ENCODE measurements around the gene NINJ2.

- TF ChIP-seq CTCF (IDR thresholded peaks at IDR 0.05; ENCODE audit: borderline replicate concordance, extremely low read depth, low read length, poor library complexity, severe bottlenecking): no peak
- no peak for TF ChIP-seq EZH2 (IDR thresholded peaks at IDR 0.05; ENCODE audit: borderline replicate concordance, low read depth, low read length, severe bottlenecking)
Observed at GRCh38 chr12:565161-565560, 98.1 kb downstream of the NINJ2 start.

Measured in DND-41 (cell line).